SK-N-SH (cell line): ENCODE results near the gene HLA-DQA1. TPM values are rescaled to one million over a fixed set of nuclear protein-coding genes. Genes with fewer than 3 reads are reported as not detected.

Experiments
- CTCF ChIA-PET: fragments of 300-600, 350-600 bp; formaldehyde crosslinking; extraction: SDS; loops from one replicate; lab custom pipeline; 2021; lab: Yijun Ruan, JAX
- POLR2A ChIA-PET: fragments of 350-600 bp; sonication (Branson Sonifier 250); formaldehyde crosslinking; extraction: SDS; loops from one replicate; lab custom pipeline; 2020; ENCODE audit warnings: antibody characterized with exemption, inconsistent platforms; lab: Yijun Ruan, JAX
- DNase-seq: peaks from one replicate; pipeline ENCODE4 v3.0.0; 2012
- H2AFZ ChIP-seq: fragments of 200-600 bp; sonication (generic); 2 replicates; pipeline ENCODE4 v1.8.1; 2016; ENCODE audit warnings: antibody characterized with exemption, mild to moderate bottlenecking, low read depth
- H3F3A ChIP-seq: fragments of 200-600 bp; sonication (generic); replicated peaks from 2 replicates; pipeline ENCODE3; 2016; ENCODE audit warnings: antibody characterized with exemption, mild to moderate bottlenecking; ENCODE audit not compliant: insufficient read depth
- H3K27ac ChIP-seq, 2 experiments: fragments of 200-500 bp in 1 of 2; fragments of 200-600 bp in 1 of 2; sonication (Bioruptor generic) in 1 of 2; sonication (generic), shearing (Covaris generic) in 1 of 2; 2 replicates each; pipeline versions ENCODE4 v1.5.1 to v1.6.1; 2014 to 2016; ENCODE audit warnings: low read depth in 2 of 2, inconsistent platforms in 1 of 2, low read length in 1 of 2, mild to moderate bottlenecking in 1 of 2, mixed read lengths in 1 of 2
- H3K27me3 ChIP-seq: fragments of 200-600 bp; sonication (generic), shearing (Covaris generic); 2 replicates; pipeline ENCODE4 v1.6.1; 2016; ENCODE audit warnings: mixed run types; ENCODE audit not compliant: insufficient read depth
- H3K36me3 ChIP-seq, 2 experiments: fragments of 200-500 bp in 1 of 2; fragments of 200-600 bp in 1 of 2; sonication (Bioruptor generic) in 1 of 2; sonication (generic) in 1 of 2; replicated peaks in 1 of 2; 2 replicates each; pipeline versions ENCODE3 to v1.5.1; 2014 to 2016; ENCODE audit warnings: low read length in 1 of 2, mild to moderate bottlenecking in 1 of 2; ENCODE audit not compliant: insufficient read depth in 2 of 2, control insufficient read depth in 1 of 2
- H3K4me1 ChIP-seq, 2 experiments: fragments of 200-500 bp in 1 of 2; fragments of 200-600 bp in 1 of 2; sonication (Bioruptor generic) in 1 of 2; sonication (generic), shearing (Covaris generic) in 1 of 2; 2 replicates each; pipeline versions ENCODE4 v1.5.1 to v1.6.1; 2014 to 2016; ENCODE audit warnings: low read depth in 1 of 2, low read length in 1 of 2, mixed run types in 1 of 2; ENCODE audit not compliant: insufficient read depth in 2 of 2, control insufficient read depth in 1 of 2
- H3K4me2 ChIP-seq: fragments of 200-600 bp; sonication (generic), shearing (Covaris generic); 2 replicates; pipeline ENCODE4 v1.6.1; 2017; ENCODE audit warnings: mixed run types
- H3K4me3 ChIP-seq, 2 experiments: fragments of 200-500 bp in 1 of 2; fragments of 200-600 bp in 1 of 2; sonication (Bioruptor generic) in 1 of 2; sonication (generic), shearing (Covaris generic) in 1 of 2; 2 replicates each; pipeline versions ENCODE4 v1.5.1 to v1.8.1; 2014 to 2016; ENCODE audit warnings: low read depth in 2 of 2, inconsistent platforms in 1 of 2, low read length in 1 of 2, mild to moderate bottlenecking in 1 of 2, mixed read lengths in 1 of 2, moderate library complexity in 1 of 2
- H3K79me2 ChIP-seq: fragments of 200-600 bp; sonication (generic); 2 replicates; pipeline ENCODE4 v1.8.1; 2017; ENCODE audit warnings: mild to moderate bottlenecking; ENCODE audit not compliant: insufficient read depth
- H3K9ac ChIP-seq: fragments of 200-600 bp; sonication (generic); 2 replicates; pipeline ENCODE4 v1.6.1; 2017; ENCODE audit warnings: mixed run types
- H3K9me2 ChIP-seq: fragments of 200-600 bp; sonication (generic); 2 replicates; pipeline ENCODE4 v1.6.1; 2017; ENCODE audit warnings: mixed run types
- H3K9me3 ChIP-seq: fragments of 200-600 bp; sonication (generic); 2 replicates; pipeline ENCODE4 v1.6.1; 2017; ENCODE audit warnings: mixed run types, mild to moderate bottlenecking, moderate library complexity
- H4K20me1 ChIP-seq: fragments of 200-600 bp; sonication (generic); 2 replicates; pipeline ENCODE4 v1.6.1; 2017; ENCODE audit warnings: mild to moderate bottlenecking, mixed run types; ENCODE audit not compliant: insufficient read depth
- CHD2 ChIP-seq: fragments of 150-350 bp; IDR thresholded peaks from 2 replicates; pipeline ENCODE4 v1.6.1; 2018; ENCODE audit warnings: low read length; ENCODE audit not compliant: partially characterized antibody
- EZH2phosphoT487 ChIP-seq: fragments of 200-600 bp; sonication (generic); IDR thresholded peaks from 2 replicates; pipeline ENCODE4 v1.6.1; 2017; ENCODE audit warnings: low read depth, mixed run types, mild to moderate bottlenecking, antibody characterized with exemption, moderate library complexity, borderline replicate concordance
- FOSL2 ChIP-seq: IDR thresholded peaks from 2 replicates; pipeline ENCODE4 v1.4.0; 2012; ENCODE audit warnings: low read depth, mild to moderate bottlenecking, moderate library complexity, borderline replicate concordance
- FOXJ3 ChIP-seq: sonication (generic); formaldehyde crosslinking; IDR thresholded peaks from 2 replicates; pipeline ENCODE4 v1.5.1; 2020; ENCODE audit warnings: mild to moderate bottlenecking, missing genetic modification reagents
- FOXM1 ChIP-seq: IDR thresholded peaks from 2 replicates; pipeline ENCODE4 v1.4.0; 2012; ENCODE audit warnings: low read depth, mild to moderate bottlenecking
- GABPA ChIP-seq: IDR thresholded peaks from 2 replicates; pipeline ENCODE4 v1.4.0; 2012; ENCODE audit warnings: low read depth, mild to moderate bottlenecking
- GATA2 ChIP-seq: sonication (generic); formaldehyde crosslinking; IDR thresholded peaks from 2 replicates; pipeline ENCODE4 v1.5.0; 2020; ENCODE audit warnings: mild to moderate bottlenecking, missing genetic modification reagents
- IRF3 ChIP-seq: fragments of 150-350 bp; IDR thresholded peaks from 2 replicates; pipeline ENCODE4 v1.6.1; 2016; ENCODE audit warnings: mild to moderate bottlenecking, low read depth, low read length
- MAX ChIP-seq: IDR thresholded peaks from 2 replicates; pipeline ENCODE4 v1.4.0; 2012; ENCODE audit warnings: low read depth
- MEF2A ChIP-seq: IDR thresholded peaks from 2 replicates; pipeline ENCODE4 v1.4.0; 2012; ENCODE audit warnings: low read depth, borderline replicate concordance
- NRF1 ChIP-seq: IDR thresholded peaks from 2 replicates; pipeline ENCODE4 v1.6.1; 2012; ENCODE audit warnings: low read depth, mild to moderate bottlenecking, low read length
- PBX3 ChIP-seq: IDR thresholded peaks from 2 replicates; pipeline ENCODE4; 2012
- POLR2AphosphoS5 ChIP-seq: IDR thresholded peaks from 2 replicates; pipeline ENCODE4 v1.6.1; 2012; ENCODE audit warnings: low read depth, low read length
- RAD21 ChIP-seq: IDR thresholded peaks from 2 replicates; pipeline ENCODE4 v1.6.1; 2012; ENCODE audit warnings: mild to moderate bottlenecking, low read length
- RFX5 ChIP-seq: IDR thresholded peaks from 2 replicates; pipeline ENCODE4 v1.6.1; 2012; ENCODE audit warnings: mild to moderate bottlenecking, improper control_type of control experiment, low read length
- SMC3 ChIP-seq: IDR thresholded peaks from 2 replicates; pipeline ENCODE4 v1.6.1; 2012; ENCODE audit warnings: low read depth, low read length, improper control_type of control experiment
- TAF1 ChIP-seq: IDR thresholded peaks from 2 replicates; pipeline ENCODE4 v1.6.1; 2012; ENCODE audit warnings: low read depth, mild to moderate bottlenecking, low read length, moderate library complexity, borderline replicate concordance
- TCF12 ChIP-seq: IDR thresholded peaks from 2 replicates; pipeline ENCODE4 v1.4.0; 2012
- TEAD4 ChIP-seq: IDR thresholded peaks from 2 replicates; pipeline ENCODE4 v1.4.0; 2012; ENCODE audit warnings: mild to moderate bottlenecking, borderline replicate concordance; ENCODE audit not compliant: insufficient read depth
- USF1 ChIP-seq: IDR thresholded peaks from 2 replicates; pipeline ENCODE4 v1.4.0; 2012; ENCODE audit warnings: low read depth, borderline replicate concordance
- WGBS: methylation state at CpG from one replicate; pipeline ENCODE4 v1.1.6; 2017; ENCODE audit warnings: low lambda C conversion rate; 5-methylcytosine and 5-hydroxymethylcytosine counted together
- polyA plus RNA-seq, 3 experiments: library from polyadenylated mRNA; depleted of rRNA; stranded (reverse); fragments of >200 nt; gene quantifications; 2 replicates each; pipeline ENCODE4 v1.2.3, GENCODE V29; 2012
- TF ChIP-seq, protein P1 (sequence below): fragments of 200-600 bp; sonication (generic); IDR thresholded peaks from 2 replicates; pipeline ENCODE4 v1.6.1; 2017; ENCODE audit warnings: antibody characterized with exemption, mild to moderate bottlenecking, moderate library complexity

HLA-DQA1 gene
- polyA plus RNA-seq, 1 of the 3 experiments (the other 2 are of a cell fraction), result not detected

- Histone ChIP-seq H2AFZ (no peak overlapping the region), H3K9ac (no peak overlapping the region), H3K9me2 (no peaks in the 10 kb centered on the region), H3K4me3 (no peak overlapping the region), H3K79me2 (no peaks in the 10 kb centered on the region), H3K4me1 (no peaks in the 10 kb centered on the region), H3K9me3 (no peaks in the 10 kb centered on the region), H4K20me1 (no peaks in the 10 kb centered on the region), H3K27ac (no peak overlapping the region), H3K36me3 (no peaks in the 10 kb centered on the region), H3K27me3 (no peaks in the 10 kb centered on the region), H3F3A (no peaks in the 10 kb centered on the region), H3K4me2 (no peak overlapping the region)
- POLR2A ChIA-PET, result no interaction called here
- DNase-seq, result no peak
- WGBS, result under 1% methylated on average over 6 of the region's 6 CpGs
- CTCF ChIA-PET, result no interaction called here
- TF ChIP-seq GABPA (no peak), USF1 (no peak), CHD2 (no peak), PBX3 (no peak), FOXJ3 (no peak), RAD21 (no peak), EZH2phosphoT487 (no peak), TCF12 (no peak), SMC3 (no peak)
- TF ChIP-seq, protein P1, sequence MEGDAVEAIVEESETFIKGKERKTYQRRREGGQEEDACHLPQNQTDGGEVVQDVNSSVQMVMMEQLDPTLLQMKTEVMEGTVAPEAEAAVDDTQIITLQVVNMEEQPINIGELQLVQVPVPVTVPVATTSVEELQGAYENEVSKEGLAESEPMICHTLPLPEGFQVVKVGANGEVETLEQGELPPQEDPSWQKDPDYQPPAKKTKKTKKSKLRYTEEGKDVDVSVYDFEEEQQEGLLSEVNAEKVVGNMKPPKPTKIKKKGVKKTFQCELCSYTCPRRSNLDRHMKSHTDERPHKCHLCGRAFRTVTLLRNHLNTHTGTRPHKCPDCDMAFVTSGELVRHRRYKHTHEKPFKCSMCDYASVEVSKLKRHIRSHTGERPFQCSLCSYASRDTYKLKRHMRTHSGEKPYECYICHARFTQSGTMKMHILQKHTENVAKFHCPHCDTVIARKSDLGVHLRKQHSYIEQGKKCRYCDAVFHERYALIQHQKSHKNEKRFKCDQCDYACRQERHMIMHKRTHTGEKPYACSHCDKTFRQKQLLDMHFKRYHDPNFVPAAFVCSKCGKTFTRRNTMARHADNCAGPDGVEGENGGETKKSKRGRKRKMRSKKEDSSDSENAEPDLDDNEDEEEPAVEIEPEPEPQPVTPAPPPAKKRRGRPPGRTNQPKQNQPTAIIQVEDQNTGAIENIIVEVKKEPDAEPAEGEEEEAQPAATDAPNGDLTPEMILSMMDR, result no peak
These were observed 8.0 kb downstream of the HLA-DQA1 start for GRCh38 chr6:32645047-32645703.

- H3K9me3 ChIP-seq, result no peaks in the 10 kb centered on the region
- ChIA-PET POLR2A (no interaction called here), CTCF (no interaction called here)
- H3K27ac ChIP-seq, result no peak overlapping the region
- H3K79me2 ChIP-seq, result no peaks in the 10 kb centered on the region
- no peaks in the 10 kb centered on the region for H3F3A ChIP-seq
- no peaks in the 10 kb centered on the region for H3K27me3 ChIP-seq
- H2AFZ ChIP-seq, result no peak overlapping the region
- H3K4me2 ChIP-seq, result no peak overlapping the region
- no peak overlapping the region for H3K9ac ChIP-seq
- H4K20me1 ChIP-seq, result no peaks in the 10 kb centered on the region
- H3K9me2 ChIP-seq, result no peaks in the 10 kb centered on the region
- no peaks in the 10 kb centered on the region for H3K36me3 ChIP-seq
- DNase-seq, result no peak
- WGBS, result 0% methylated on average over 2 of the region's 2 CpGs
- H3K4me1 ChIP-seq, result no peaks in the 10 kb centered on the region
- no peak overlapping the region for H3K4me3 ChIP-seq
- no peak for TF ChIP-seq RFX5
- TF ChIP-seq GATA2 (CRISPR knock-in tag), result no peak
- TF ChIP-seq, protein P1, result no peak
- no peak for TF ChIP-seq TAF1
- TF ChIP-seq IRF3, result no peak
- TF ChIP-seq GABPA, result no peak
- TF ChIP-seq CHD2, result no peak
- no peak for TF ChIP-seq MEF2A
- no peak for TF ChIP-seq TCF12
- TF ChIP-seq EZH2phosphoT487, result no peak
- no peak for TF ChIP-seq FOXM1
- no peak for TF ChIP-seq POLR2AphosphoS5
- TF ChIP-seq FOSL2, result no peak
- no peak for TF ChIP-seq TEAD4
- TF ChIP-seq MAX, result no peak
- TF ChIP-seq NRF1, result no peak
These were observed 18.1 kb downstream of the HLA-DQA1 start for GRCh38 chr6:32655203-32655710.
